Middle frontal gyrus (tissue), 1 donor: ENCODE data around the gene GLIS1.

Experiments used
- DNase-seq: peaks from one replicate; pipeline ENCODE4 v3.0.0-alpha.2; 2015; ENCODE audit warnings: low spot score; ENCODE audit errors: extremely low spot score

GLIS1 gene

DNA sequence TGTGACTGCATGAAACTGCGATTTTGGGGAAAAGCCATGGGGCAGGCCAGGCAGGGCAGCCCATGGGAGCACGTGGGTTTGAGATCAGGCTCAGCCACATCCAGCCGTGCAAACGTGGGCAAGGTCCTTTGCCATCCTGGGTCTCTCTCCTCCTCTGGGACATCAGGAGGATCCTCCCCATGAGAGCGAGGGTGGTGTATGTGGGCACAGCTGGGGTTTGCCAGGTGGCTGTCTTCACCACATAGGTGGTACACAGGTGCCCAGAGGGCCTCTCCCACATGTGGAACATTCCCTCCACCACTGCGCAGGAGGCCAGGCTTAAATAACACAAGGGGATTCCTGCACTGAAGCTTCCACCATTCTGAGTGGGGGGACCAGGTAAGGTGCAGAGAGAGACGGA is 143.1 kb downstream of the GLIS1 start:
- no peak for DNase-seq

DNA sequence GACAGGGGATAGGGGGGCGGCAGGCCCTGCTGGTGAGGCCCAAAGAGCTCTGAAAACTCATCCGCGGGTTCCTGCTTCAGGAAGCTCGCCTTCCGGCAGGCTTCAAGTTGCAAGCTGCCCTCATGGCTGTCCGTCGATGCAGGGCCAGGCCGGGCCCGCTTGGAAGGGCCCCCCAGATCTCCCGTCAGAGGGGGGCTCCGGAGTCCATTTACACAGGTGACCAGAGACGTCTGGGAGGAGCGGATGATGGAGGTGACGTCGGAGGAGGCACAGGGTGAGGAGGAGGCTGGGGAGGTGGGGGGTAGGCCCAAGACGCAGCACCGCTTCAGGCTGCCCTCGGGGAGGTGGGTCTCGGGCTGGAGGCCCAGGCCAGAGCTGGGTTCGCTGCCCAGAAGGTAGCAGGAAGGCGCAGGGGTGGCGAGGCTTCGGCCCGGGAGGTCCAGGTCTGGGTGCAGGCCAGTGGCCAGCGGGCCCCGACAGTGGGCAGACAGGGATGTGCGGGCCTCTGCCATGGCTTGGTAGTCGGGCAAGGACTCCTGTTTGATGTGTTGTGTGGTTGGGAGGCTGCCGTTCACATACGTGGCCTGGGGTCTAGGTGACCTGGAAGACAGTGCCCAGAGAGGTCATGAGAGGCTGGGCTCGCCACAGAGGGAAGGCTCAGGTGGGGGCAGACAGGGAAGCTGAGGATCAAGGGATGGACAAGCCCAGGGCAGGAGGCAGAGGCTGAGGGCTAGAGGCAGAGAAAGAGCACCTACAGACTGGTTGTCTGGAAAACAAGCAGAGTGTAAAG is 144.4 kb downstream of the GLIS1 start:
- no peak for DNase-seq

GRCh38 chr1:53593758-53594380 is 145.1 kb downstream of the GLIS1 start:
- DNase-seq, result no peak

- DNase-seq, result no peak
Measured at GRCh38 chr1:53592985-53593757, 145.8 kb downstream of the GLIS1 start.

GRCh38 chr1:53592521-53592982 is 146.4 kb downstream of the GLIS1 start:
- no peak for DNase-seq

GRCh38 chr1:53591924-53592323 is 147.0 kb downstream of the GLIS1 start:
- no peak for DNase-seq

DNA sequence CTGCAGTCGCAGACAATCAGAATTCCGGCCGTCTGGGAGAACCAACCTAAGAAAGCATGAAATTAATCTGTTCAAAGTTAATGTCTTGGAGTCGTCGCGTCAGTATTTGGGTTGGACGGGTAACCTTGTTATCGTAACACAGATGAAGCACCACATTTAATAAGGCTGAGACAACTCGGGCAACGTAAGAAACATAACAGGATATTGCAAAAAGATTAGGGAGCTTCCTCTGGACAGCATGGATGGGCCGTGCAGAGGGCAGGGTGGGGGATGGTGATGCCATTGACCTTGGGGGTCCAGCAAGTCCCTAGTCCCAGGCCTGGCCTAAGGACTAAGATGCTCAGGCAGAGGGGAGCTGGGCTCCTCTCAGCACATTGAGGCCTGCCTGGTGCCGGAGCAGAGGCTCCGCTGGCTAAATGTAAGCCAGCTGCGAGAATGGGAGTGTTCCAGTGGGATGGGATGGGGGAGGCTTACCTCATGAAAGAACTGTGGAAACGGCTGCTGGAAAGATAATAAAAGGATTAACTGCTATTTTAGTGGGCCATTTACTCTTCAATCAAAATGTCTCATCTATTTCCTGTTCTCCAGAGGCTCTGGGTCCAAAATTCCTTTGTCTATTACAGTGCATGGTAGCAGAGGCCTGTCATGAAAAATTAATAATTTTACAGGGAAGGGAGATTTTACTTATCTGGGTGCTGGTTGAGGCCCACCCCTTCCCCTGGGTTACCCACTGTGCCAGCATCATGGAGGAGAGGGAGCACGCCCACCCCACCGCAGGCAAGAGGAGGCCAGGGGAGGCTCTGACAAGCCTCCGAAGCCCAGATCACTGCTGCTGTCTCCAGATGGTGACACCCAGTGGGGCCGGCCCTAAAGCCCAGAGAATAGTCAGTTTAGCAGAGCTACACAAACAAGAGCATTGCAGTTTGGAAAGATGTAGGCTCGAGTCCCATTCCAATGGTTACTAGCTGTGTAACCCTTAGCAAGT is 148.1 kb downstream of the GLIS1 start:
- DNase-seq, result no peak

DNA sequence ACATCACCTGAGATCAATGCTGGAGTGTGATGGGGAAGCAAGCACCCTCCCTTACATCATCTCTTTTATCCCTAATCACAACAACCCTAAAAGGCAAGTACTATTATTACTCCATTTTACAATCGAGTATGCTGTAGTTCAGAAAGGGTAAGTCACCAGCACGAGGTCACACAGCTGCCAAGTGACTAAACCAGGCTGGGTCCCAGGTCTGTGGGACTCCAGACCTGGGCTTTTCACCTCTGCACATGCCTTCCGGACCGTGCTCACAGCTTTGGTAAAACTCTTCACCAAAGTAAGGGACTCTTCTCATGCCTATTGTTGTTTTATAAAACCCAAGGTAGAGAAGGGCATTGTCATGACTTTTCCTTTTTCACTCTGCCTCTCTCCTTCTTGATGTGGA is 148.9 kb downstream of the GLIS1 start:
- DNase-seq, result no peak

- no peak for DNase-seq
Measured at GRCh38 chr1:53589043-53589887, 149.7 kb downstream of the GLIS1 start.

DNA sequence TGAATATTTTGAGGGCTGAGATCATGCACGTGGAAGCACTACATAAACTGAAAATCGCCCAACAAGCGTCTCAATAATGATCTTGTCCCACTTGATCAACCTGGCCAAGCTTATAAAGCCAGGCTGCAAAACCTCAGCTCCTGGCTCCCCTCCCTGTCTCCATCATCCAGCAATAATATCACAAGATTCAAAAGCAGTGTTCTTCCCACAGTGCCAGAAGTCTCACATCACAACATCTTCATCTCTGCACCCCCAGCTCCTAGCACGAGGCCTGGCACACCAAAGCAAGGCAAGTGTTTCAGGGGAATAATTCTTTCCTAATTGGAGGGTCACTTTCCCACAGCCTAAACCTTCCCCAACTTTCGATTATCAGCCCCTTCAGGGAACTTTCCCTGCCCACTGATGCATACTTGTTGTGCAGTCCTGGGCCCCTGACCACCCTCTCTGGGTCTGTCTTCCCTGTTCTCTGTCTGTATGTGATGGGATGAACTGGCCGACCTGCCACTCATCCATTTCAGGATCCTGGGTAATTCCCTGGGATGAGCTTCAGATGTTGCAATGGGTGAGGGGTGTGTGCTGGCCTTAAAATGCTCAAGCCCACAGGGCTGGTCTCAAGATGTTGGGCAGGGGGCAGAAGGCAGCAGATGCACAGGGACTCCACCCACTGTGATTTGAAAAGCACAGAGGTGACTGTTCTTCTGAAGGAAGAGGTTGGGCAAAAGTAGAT is 150.7 kb downstream of the GLIS1 start:
- DNase-seq, result no peak

DNA sequence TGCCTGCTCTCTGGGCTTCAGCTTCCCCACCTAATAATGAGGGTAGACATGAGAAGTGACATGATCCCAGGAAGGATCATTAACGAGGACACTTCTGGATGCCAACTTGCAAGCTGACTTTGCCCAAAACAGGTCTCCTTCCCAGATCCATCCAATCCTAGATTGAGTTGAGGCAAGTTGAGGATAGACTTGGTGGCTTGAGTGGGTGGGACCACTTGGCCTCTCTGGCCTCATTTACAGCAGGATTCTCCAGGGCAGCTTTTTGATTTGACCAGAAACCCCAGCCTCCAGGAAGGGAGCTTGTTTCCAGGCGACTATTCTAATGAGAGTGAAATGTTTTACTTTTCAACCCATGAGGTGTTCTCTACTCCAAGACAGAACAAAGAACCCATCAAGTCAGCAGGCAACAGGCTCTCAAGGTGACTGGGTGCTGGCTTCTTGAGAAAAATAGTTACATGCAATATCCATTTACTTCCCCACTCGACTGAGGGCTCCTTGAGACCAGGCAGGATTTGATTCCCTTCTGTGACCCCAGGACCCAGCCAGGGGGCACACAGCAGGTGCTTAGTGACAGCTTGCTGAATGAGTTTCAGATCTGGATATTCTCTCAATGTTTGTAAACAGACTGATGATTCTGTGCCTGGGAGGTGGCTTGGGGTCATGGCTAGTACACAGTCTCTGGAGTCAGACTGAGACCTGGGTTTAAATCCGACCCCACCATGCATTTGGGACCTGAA is 151.5 kb downstream of the GLIS1 start:
- DNase-seq, result no peak

GRCh38 chr1:53586765-53587164 is 152.2 kb downstream of the GLIS1 start:
- DNase-seq, result no peak

GRCh38 chr1:53585565-53585964 is 153.4 kb downstream of the GLIS1 start:
- no peak for DNase-seq

GRCh38 chr1:53585129-53585528 is 153.8 kb downstream of the GLIS1 start:
- DNase-seq, result no peak

- DNase-seq, result no peak
Measured at GRCh38 chr1:53584777-53585107, 154.2 kb downstream of the GLIS1 start.

DNA sequence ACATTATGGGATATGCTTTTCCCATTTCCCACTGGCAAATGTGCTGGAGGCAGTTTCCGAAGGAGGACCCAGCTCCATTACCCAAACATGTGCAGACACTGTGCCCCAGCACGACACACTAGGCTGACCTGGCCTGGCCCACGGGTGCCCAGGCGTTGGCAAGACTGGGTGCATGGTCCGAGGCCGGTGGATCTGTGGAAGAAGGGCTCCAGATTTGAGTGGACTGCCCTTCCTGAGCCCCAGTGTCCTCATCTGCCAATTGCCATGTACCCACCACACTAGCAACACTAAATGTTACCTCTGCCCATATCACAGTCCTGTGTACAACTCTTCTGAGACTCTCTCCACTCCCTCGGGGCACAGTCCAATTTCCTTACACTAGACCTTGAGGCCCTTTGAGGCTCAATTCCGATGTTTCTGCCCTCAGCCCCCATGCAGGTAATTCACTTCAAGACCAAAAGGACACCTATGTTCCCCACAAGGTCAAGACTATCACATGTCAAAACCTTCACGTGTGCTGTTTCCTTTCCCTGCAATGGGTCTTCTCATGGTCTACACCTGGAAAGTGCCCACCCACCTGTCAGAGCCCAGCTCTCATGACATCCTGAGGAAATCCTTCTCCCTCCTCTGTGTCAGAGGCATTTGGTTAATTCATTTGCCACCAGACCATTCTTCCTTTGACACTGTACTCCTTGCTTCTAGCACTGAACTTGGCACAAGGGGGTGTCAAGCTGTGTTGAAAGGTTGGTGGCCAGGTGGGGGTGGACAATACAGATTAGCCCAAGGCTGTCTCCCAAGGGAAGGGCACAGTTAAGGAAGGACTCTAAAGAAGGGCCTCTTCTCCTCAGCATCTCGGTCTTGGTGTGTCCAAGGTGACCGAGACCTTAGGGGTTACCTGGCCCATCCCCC is 154.8 kb downstream of the GLIS1 start:
- DNase-seq, result no peak

DNA sequence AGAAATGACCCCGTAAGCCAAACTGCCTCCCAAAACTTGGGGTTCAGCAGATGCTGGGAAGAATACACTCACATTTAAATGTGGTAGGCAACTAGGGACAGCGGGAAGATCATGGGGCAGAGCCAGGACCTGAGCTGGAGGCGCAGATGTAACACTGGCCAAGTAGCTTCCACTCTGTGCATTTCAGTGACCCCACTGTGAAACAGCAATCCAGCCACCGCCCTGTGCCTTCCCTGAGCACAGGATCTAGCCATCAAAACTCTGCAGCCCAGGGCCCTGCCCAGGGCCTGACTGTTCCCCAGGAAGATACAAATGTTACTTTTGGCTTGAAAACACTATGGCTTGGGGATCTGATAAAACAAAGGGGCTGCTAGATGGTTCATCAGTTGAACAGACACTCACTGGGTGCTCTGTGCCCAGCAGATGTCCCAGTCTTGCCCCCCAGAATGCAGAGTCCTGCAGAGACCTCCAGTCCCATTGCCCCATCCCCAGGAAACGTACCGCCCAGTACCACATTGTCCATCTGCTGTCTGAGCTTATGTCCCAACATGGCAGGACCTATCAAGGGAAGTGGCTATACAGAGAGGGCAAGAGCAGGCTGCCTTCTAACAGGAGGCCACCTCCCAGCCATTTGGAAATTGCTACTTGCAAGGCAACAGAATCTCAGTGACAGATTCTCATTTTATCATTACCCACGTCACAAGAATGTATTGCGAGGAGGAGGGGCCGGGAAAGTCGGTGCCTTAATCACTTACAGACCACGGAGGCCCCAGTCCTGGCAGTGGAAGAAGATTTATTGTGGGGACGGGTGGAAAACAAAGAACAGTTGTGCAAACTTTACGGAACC is 155.7 kb downstream of the GLIS1 start:
- no peak for DNase-seq
